Posterior cingulate gyrus (tissue), 11 donors: ENCODE results near the gene BCR.

ENCODE experiments used
- DNase-seq, 10 donors: peaks; one replicate each; pipeline versions ENCODE4 v3.0.0 to v3.0.0-alpha.2; 2020 to 2021; ENCODE audit warnings: mixed read lengths in 3 of 10
- intact Hi-C: fragments of 100-400 bp; cut with DNase I; formaldehyde crosslinking; loops from one replicate; pipeline ENCODE4 v1.15.1; 2023

Gene BCR

GRCh38 chr22:23278883-23279675 lies 98.8 kb downstream of the BCR start:
- peak in 3 of 10 donors; percentile 35 to 81 (median 39) for DNase-seq
- intact Hi-C loops, result no loop called here

GRCh38 chr22:23279781-23280180 lies 99.5 kb downstream of the BCR start:
- DNase-seq, result no peak
- intact Hi-C loops, result no loop called here

- intact Hi-C loops, result loop anchor here (1.0 kb wide), 1 partner anchor 102 kb away; no protein-coding TSS in a partner anchor
- no peak for DNase-seq
Measured at GRCh38 chr22:23280356-23281052, 100.2 kb downstream of the BCR start.

GRCh38 chr22:23281053-23281405 lies 100.7 kb downstream of the BCR start:
- DNase-seq, result no peak
- intact Hi-C loops, result loop anchor here (1.0 kb wide), 1 partner anchor 103 kb away; no protein-coding TSS in a partner anchor

GRCh38 chr22:23281406-23282088 lies 101.2 kb downstream of the BCR start:
- DNase-seq, result peak; percentile 77 to 98 (median 90)
- intact Hi-C loops, result loop anchor here (1.0 kb wide), 1 partner anchor 103 kb away; no protein-coding TSS in a partner anchor

- DNase-seq, result peak; percentile 46 to 97 (median 82)
- intact Hi-C loops, result no loop called here
Measured at GRCh38 chr22:23282089-23282501, 101.8 kb downstream of the BCR start.

- no peak for DNase-seq
- intact Hi-C loops, result no loop called here
Measured at GRCh38 chr22:23282516-23282915, 102.2 kb downstream of the BCR start.

- DNase-seq, result no peak
- intact Hi-C loops, result no loop called here
Measured at GRCh38 chr22:23282986-23283385, 102.7 kb downstream of the BCR start.

- intact Hi-C loops, result no loop called here
- peak in 1 of 10 donors; percentile 65 for DNase-seq
Measured at GRCh38 chr22:23283591-23284503, 103.5 kb downstream of the BCR start.

GRCh38 chr22:23284504-23285033 lies 104.3 kb downstream of the BCR start:
- intact Hi-C loops, result no loop called here
- DNase-seq, result no peak

GRCh38 chr22:23285236-23285635 lies 104.9 kb downstream of the BCR start:
- no peak for DNase-seq
- intact Hi-C loops, result no loop called here

GRCh38 chr22:23285734-23286133 lies 105.4 kb downstream of the BCR start:
- intact Hi-C loops, result no loop called here
- no peak for DNase-seq

GRCh38 chr22:23286296-23286695 lies 106.0 kb downstream of the BCR start:
- DNase-seq, result no peak
- intact Hi-C loops, result no loop called here

GRCh38 chr22:23287136-23288095 lies 107.1 kb downstream of the BCR start:
- DNase-seq, result no peak
- intact Hi-C loops, result no loop called here

- intact Hi-C loops, result no loop called here
- no peak for DNase-seq
Measured at GRCh38 chr22:23288301-23289129, 108.2 kb downstream of the BCR start.

GRCh38 chr22:23289130-23289503 lies 108.8 kb downstream of the BCR start:
- DNase-seq, result no peak
- intact Hi-C loops, result no loop called here

- peak in 9 of 10 donors; percentile 45 to 92 (median 58) for DNase-seq
- intact Hi-C loops, result loop anchor here (2.0 kb wide), 1 partner anchor 331 kb away; no protein-coding TSS in a partner anchor
Measured at GRCh38 chr22:23289851-23290724, 109.8 kb downstream of the BCR start.
